Liver (tissue), 9 donors: Measurements from ENCODE around the gene IFNAR2. TPM values are rescaled to one million over a fixed set of nuclear protein-coding genes. Genes with fewer than 3 reads are reported as not detected.

Source experiments
- DNase-seq: peaks from one replicate; pipeline ENCODE4 v3.0.0-alpha.2; 2017; ENCODE audit warnings: low spot score
- H3K27ac ChIP-seq, 2 donors: one replicate each; pipeline ENCODE4 v1.7.0; 2013; ENCODE audit warnings: inconsistent platforms in 2 of 2, low read length in 2 of 2, control low read depth in 1 of 2, low read depth in 1 of 2, mild to moderate bottlenecking in 1 of 2
- H3K27me3 ChIP-seq, 4 donors: one replicate each; pipeline versions ENCODE4 v1.6.1 to v1.7.0; 2013; ENCODE audit warnings: low read length in 3 of 4, inconsistent platforms in 1 of 4, mild to moderate bottlenecking in 1 of 4, moderate library complexity in 1 of 4; ENCODE audit not compliant: control insufficient read depth in 4 of 4, insufficient read depth in 4 of 4
- H3K36me3 ChIP-seq, 4 donors: one replicate each; pipeline versions ENCODE4 v1.6.1 to v1.7.0; 2013; ENCODE audit warnings: low read length in 3 of 4, mild to moderate bottlenecking in 3 of 4, low read depth in 1 of 4, moderate library complexity in 1 of 4; ENCODE audit not compliant: control insufficient read depth in 4 of 4, insufficient read depth in 3 of 4
- H3K4me1 ChIP-seq, 4 donors: one replicate each; pipeline versions ENCODE4 v1.6.1 to v1.7.0; 2013; ENCODE audit warnings: low read length in 3 of 4, mild to moderate bottlenecking in 3 of 4, moderate library complexity in 1 of 4; ENCODE audit not compliant: control insufficient read depth in 4 of 4, insufficient read depth in 4 of 4
- H3K4me3 ChIP-seq, 3 donors: one replicate each; pipeline versions ENCODE4 v1.6.1 to v1.7.0; 2013; ENCODE audit warnings: low read length in 3 of 3, control low read depth in 1 of 3, low read depth in 1 of 3, mild to moderate bottlenecking in 1 of 3
- H3K9ac ChIP-seq, 2 donors: one replicate each; pipeline ENCODE4 v1.7.0; 2013; ENCODE audit warnings: low read length in 2 of 2, mild to moderate bottlenecking in 2 of 2, moderate library complexity in 2 of 2, control low read depth in 1 of 2, low read depth in 1 of 2
- H3K9me3 ChIP-seq, 4 donors: one replicate each; pipeline versions ENCODE4 v1.6.1 to v1.7.0; 2013; ENCODE audit warnings: low read length in 3 of 4; ENCODE audit not compliant: control insufficient read depth in 4 of 4
- EGR1 ChIP-seq, 2 donors: IDR thresholded peaks; 2 replicates each; pipeline ENCODE4 v1.6.1; 2016 to 2018; ENCODE audit warnings: antibody characterized with exemption in 2 of 2, low read depth in 2 of 2
- FOXA1 ChIP-seq: IDR thresholded peaks from 2 replicates; pipeline ENCODE4 v1.6.1; 2016; ENCODE audit warnings: antibody characterized with exemption
- FOXA2 ChIP-seq: IDR thresholded peaks from 2 replicates; pipeline ENCODE4 v1.6.1; 2016; ENCODE audit warnings: antibody characterized with exemption
- GABPA ChIP-seq, 2 donors: IDR thresholded peaks in 1 of 2; conservative IDR thresholded peaks in 1 of 2; 2 replicates each; pipeline ENCODE4 v1.6.1; 2016; ENCODE audit warnings: antibody characterized with exemption in 2 of 2, mild to moderate bottlenecking in 1 of 2, moderate library complexity in 1 of 2
- HNF4A ChIP-seq, 2 donors: conservative IDR thresholded peaks; 2 replicates each; pipeline ENCODE4 v1.6.1; 2016; ENCODE audit warnings: antibody characterized with exemption in 2 of 2, mild to moderate bottlenecking in 2 of 2
- HNF4G ChIP-seq: IDR thresholded peaks from 2 replicates; pipeline ENCODE4 v1.6.1; 2016; ENCODE audit warnings: antibody characterized with exemption
- JUND ChIP-seq, 2 donors: IDR thresholded peaks; 2 replicates each; pipeline ENCODE4 v1.6.1; 2016; ENCODE audit warnings: antibody characterized with exemption in 2 of 2
- NR2F2 ChIP-seq: IDR thresholded peaks from 2 replicates; pipeline ENCODE4 v1.6.1; 2016; ENCODE audit warnings: antibody characterized with exemption
- RAD21 ChIP-seq, 2 donors: IDR thresholded peaks; 2 replicates each; pipeline ENCODE4 v1.6.1; 2016; ENCODE audit warnings: antibody characterized with exemption in 2 of 2, mild to moderate bottlenecking in 2 of 2
- RXRA ChIP-seq, 2 donors: IDR thresholded peaks; 2 replicates each; pipeline ENCODE4 v1.6.1; 2017 to 2018; ENCODE audit warnings: antibody characterized with exemption in 2 of 2, mild to moderate bottlenecking in 1 of 2
- SP1 ChIP-seq: IDR thresholded peaks from 2 replicates; pipeline ENCODE4 v1.6.1; 2018; ENCODE audit warnings: antibody characterized with exemption, mild to moderate bottlenecking
- TAF1 ChIP-seq: conservative IDR thresholded peaks from 2 replicates; pipeline ENCODE4 v1.6.1; 2016; ENCODE audit warnings: antibody characterized with exemption, mild to moderate bottlenecking
- YY1 ChIP-seq: IDR thresholded peaks from 2 replicates; pipeline ENCODE4 v1.6.1; 2016; ENCODE audit warnings: antibody characterized with exemption, mild to moderate bottlenecking
- WGBS: extraction: QIAGEN DNeasy Blood & Tissue Kit; methylation state at CpG from one replicate; pipeline ENCODE4 v1.1.7; 2013; 5-methylcytosine and 5-hydroxymethylcytosine counted together
- polyA plus RNA-seq, 2 donors: library from polyadenylated mRNA; stranded (reverse) in 1 of 2; unstranded in 1 of 2; fragments of 200-250 nt in 1 of 2; fragments of >200 nt in 1 of 2; fragmentation: Nextera tagmentation in 1 of 2; extraction: Ambion mirVana in 1 of 2; gene quantifications; one replicate each; pipeline versions ENCODE4 v1.2.1 to v1.2.3, GENCODE V29; 2013 to 2015
- total RNA-seq, 2 donors: library from RNA; depleted of rRNA; stranded (reverse); fragments of >200 nt; gene quantifications; one replicate each; pipeline ENCODE4 v1.2.3, GENCODE V29; 2014
- TF ChIP-seq, protein P1 (sequence below): IDR thresholded peaks from 2 replicates; pipeline ENCODE4 v1.6.1; 2016; ENCODE audit warnings: antibody characterized with exemption, mild to moderate bottlenecking
- TF ChIP-seq, protein P2 (sequence below): IDR thresholded peaks from 2 replicates; pipeline ENCODE4 v1.6.1; 2016; ENCODE audit warnings: antibody characterized with exemption
- TF ChIP-seq, protein P3 (sequence below): IDR thresholded peaks from 2 replicates; pipeline ENCODE4 v1.6.1; 2016; ENCODE audit warnings: antibody characterized with exemption
- TF ChIP-seq, protein P4 (sequence below): IDR thresholded peaks from 2 replicates; pipeline ENCODE4 v1.6.1; 2016; ENCODE audit warnings: antibody characterized with exemption
- TF ChIP-seq, protein P5 (sequence below): fragments of 150-350 bp; IDR thresholded peaks from 2 replicates; pipeline ENCODE4 v1.5.1; 2017; ENCODE audit warnings: improper control_type of control experiment, low read depth, low read length; ENCODE audit not compliant: missing input control
- donor health status: healthy.
- donor health status: healthy.
- donor health status: healthy.
- donor health status: healthy.
- donor health status: healthy.

IFNAR2 gene
- total and polyA plus RNA-seq, 4 donors, result 12.6 to 17.0 (median 14.6) TPM

DNA sequence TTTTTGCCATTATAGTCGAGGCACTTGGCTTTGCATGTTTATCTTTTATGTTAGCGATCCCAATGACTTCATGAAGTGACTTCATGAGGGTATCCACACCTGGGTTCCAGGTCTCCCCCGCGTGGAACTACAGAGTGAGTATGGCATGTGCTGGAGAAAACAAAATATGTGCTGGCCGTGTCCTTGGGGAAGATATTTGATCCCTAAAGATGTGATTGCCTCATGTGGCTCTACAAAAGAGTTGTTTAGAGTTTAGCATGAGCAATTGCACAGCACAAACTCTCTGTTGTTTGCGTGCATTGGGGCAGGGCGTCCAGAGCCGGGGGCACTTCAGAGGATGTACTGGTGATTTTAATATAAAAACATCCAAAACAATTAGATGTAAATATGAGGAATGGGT, 41.2 kb downstream of the IFNAR2 start:
- Histone ChIP-seq H3K4me1 (peaks cover 0 to 29% (median 14%) of the 10 kb centered on the region in 4 donors), H3K36me3 (peaks cover 1 to 12% (median 6%) of the 10 kb centered on the region in 4 donors), H3K9ac (no peak overlapping the region), H3K4me3 (no peak overlapping the region), H3K9me3 (no peaks in the 10 kb centered on the region), H3K27me3 (no peaks in the 10 kb centered on the region), H3K27ac (no peak overlapping the region)
- 97% methylated on average over 8 of the region's 8 CpGs for WGBS
- no peak for DNase-seq
- TF ChIP-seq HNF4G (no peak), YY1 (no peak), HNF4A (conservative IDR thresholded peaks at IDR 0.05) (no peak), TAF1 (no peak), JUND (IDR thresholded peaks at IDR 0.05) (no peak), FOXA2 (no peak), RXRA (IDR thresholded peaks at IDR 0.05) (no peak), SP1 (no peak), EGR1 (IDR thresholded peaks at IDR 0.05; ENCODE audit: low read depth in 2 of 2) (no peak), NR2F2 (no peak), RAD21 (IDR thresholded peaks at IDR 0.05) (no peak)
- TF ChIP-seq, protein P1, sequence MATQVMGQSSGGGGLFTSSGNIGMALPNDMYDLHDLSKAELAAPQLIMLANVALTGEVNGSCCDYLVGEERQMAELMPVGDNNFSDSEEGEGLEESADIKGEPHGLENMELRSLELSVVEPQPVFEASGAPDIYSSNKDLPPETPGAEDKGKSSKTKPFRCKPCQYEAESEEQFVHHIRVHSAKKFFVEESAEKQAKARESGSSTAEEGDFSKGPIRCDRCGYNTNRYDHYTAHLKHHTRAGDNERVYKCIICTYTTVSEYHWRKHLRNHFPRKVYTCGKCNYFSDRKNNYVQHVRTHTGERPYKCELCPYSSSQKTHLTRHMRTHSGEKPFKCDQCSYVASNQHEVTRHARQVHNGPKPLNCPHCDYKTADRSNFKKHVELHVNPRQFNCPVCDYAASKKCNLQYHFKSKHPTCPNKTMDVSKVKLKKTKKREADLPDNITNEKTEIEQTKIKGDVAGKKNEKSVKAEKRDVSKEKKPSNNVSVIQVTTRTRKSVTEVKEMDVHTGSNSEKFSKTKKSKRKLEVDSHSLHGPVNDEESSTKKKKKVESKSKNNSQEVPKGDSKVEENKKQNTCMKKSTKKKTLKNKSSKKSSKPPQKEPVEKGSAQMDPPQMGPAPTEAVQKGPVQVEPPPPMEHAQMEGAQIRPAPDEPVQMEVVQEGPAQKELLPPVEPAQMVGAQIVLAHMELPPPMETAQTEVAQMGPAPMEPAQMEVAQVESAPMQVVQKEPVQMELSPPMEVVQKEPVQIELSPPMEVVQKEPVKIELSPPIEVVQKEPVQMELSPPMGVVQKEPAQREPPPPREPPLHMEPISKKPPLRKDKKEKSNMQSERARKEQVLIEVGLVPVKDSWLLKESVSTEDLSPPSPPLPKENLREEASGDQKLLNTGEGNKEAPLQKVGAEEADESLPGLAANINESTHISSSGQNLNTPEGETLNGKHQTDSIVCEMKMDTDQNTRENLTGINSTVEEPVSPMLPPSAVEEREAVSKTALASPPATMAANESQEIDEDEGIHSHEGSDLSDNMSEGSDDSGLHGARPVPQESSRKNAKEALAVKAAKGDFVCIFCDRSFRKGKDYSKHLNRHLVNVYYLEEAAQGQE, result no peak
- TF ChIP-seq, protein P2, sequence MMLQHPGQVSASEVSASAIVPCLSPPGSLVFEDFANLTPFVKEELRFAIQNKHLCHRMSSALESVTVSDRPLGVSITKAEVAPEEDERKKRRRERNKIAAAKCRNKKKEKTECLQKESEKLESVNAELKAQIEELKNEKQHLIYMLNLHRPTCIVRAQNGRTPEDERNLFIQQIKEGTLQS, result no peak
- TF ChIP-seq, protein P3, sequence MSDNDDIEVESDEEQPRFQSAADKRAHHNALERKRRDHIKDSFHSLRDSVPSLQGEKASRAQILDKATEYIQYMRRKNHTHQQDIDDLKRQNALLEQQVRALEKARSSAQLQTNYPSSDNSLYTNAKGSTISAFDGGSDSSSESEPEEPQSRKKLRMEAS, result no peak
- TF ChIP-seq, protein P4, sequence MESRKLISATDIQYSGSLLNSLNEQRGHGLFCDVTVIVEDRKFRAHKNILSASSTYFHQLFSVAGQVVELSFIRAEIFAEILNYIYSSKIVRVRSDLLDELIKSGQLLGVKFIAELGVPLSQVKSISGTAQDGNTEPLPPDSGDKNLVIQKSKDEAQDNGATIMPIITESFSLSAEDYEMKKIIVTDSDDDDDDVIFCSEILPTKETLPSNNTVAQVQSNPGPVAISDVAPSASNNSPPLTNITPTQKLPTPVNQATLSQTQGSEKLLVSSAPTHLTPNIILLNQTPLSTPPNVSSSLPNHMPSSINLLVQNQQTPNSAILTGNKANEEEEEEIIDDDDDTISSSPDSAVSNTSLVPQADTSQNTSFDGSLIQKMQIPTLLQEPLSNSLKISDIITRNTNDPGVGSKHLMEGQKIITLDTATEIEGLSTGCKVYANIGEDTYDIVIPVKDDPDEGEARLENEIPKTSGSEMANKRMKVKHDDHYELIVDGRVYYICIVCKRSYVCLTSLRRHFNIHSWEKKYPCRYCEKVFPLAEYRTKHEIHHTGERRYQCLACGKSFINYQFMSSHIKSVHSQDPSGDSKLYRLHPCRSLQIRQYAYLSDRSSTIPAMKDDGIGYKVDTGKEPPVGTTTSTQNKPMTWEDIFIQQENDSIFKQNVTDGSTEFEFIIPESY, result no peak

DNA sequence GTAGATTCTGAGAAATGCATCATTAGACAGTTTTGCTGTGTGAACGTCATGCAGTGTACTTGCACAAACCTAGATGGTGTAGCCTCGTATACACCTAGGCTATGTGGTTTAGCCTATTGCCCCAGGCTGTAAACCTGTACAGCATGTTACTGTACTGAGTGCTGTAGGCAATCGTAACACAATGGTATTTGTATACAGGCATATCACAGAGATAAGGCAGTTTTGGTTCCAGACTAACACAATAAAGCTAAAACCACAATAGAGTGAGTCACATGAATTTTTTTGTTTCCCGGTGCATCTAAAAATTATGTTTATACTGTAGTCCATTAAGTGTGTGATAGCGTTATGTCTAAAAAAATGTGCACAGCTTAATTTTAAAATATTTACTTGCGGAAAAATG, 43.3 kb downstream of the IFNAR2 start:
- H3K36me3 ChIP-seq, result peaks cover 1 to 17% (median 8%) of the 10 kb centered on the region in 4 donors
- 91% methylated on average over 6 of the region's 6 CpGs for WGBS
- no peak for DNase-seq
- no peak for TF ChIP-seq FOXA1
- TF ChIP-seq, protein P4, result no peak
- no peak for TF ChIP-seq GABPA (IDR thresholded peaks at IDR 0.05 in 1 of 2, conservative IDR thresholded peaks at IDR 0.05 in 1 of 2)
- TF ChIP-seq, protein P5, sequence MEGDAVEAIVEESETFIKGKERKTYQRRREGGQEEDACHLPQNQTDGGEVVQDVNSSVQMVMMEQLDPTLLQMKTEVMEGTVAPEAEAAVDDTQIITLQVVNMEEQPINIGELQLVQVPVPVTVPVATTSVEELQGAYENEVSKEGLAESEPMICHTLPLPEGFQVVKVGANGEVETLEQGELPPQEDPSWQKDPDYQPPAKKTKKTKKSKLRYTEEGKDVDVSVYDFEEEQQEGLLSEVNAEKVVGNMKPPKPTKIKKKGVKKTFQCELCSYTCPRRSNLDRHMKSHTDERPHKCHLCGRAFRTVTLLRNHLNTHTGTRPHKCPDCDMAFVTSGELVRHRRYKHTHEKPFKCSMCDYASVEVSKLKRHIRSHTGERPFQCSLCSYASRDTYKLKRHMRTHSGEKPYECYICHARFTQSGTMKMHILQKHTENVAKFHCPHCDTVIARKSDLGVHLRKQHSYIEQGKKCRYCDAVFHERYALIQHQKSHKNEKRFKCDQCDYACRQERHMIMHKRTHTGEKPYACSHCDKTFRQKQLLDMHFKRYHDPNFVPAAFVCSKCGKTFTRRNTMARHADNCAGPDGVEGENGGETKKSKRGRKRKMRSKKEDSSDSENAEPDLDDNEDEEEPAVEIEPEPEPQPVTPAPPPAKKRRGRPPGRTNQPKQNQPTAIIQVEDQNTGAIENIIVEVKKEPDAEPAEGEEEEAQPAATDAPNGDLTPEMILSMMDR, result no peak
- no peak for TF ChIP-seq JUND (IDR thresholded peaks at IDR 0.05)
- no peak for TF ChIP-seq EGR1 (IDR thresholded peaks at IDR 0.05; ENCODE audit: low read depth in 2 of 2)
- no peak for TF ChIP-seq TAF1
- TF ChIP-seq, protein P3, result no peak
- no peak for TF ChIP-seq HNF4A (conservative IDR thresholded peaks at IDR 0.05)
- TF ChIP-seq RXRA (IDR thresholded peaks at IDR 0.05), result no peak
- TF ChIP-seq, protein P2, result no peak
- no peak for TF ChIP-seq RAD21 (IDR thresholded peaks at IDR 0.05)

More for the DNA sequence above, 43.3 kb downstream of the IFNAR2 start:
- no peaks in the 10 kb centered on the region for H3K27me3 ChIP-seq
- no peak overlapping the region for H3K9ac ChIP-seq
- H3K4me3 ChIP-seq, result no peak overlapping the region
- H3K27ac ChIP-seq, result no peak overlapping the region
- H3K4me1 ChIP-seq, result peaks cover 0 to 17% (median 10%) of the 10 kb centered on the region in 4 donors
- H3K9me3 ChIP-seq, result no peaks in the 10 kb centered on the region
